Osteoblast (primary cell): ENCODE data around the gene SOBP. TPM values are rescaled to one million over a fixed set of nuclear protein-coding genes. Genes with fewer than 3 reads are reported as not detected.

Experiments used
- DNase-seq: peaks from one replicate; pipeline ENCODE4 v3.0.0; 2011; ENCODE audit warnings: low spot score, mixed read lengths; ENCODE audit not compliant: insufficient read length; ENCODE audit errors: missing footprints
- H2AFZ ChIP-seq: 2 replicates; pipeline ENCODE4 v1.6.0; 2011; ENCODE audit warnings: mild to moderate bottlenecking, low read length
- H3K27ac ChIP-seq: 2 replicates; pipeline ENCODE4 v1.5.1; 2011; ENCODE audit warnings: mild to moderate bottlenecking, low read depth, low read length, moderate library complexity
- H3K27me3 ChIP-seq: 2 replicates; pipeline ENCODE4 v1.6.0; 2012; ENCODE audit warnings: mild to moderate bottlenecking, control low read depth, inconsistent platforms, low read length, moderate library complexity; ENCODE audit not compliant: insufficient read depth
- H3K36me3 ChIP-seq: 2 replicates; pipeline ENCODE4 v1.5.1; 2011; ENCODE audit warnings: mild to moderate bottlenecking, low read length, control low read depth, moderate library complexity; ENCODE audit not compliant: insufficient read depth
- H3K4me1 ChIP-seq: 2 replicates; pipeline ENCODE4 v1.5.1; 2011; ENCODE audit warnings: mild to moderate bottlenecking, low read length, control low read depth, moderate library complexity; ENCODE audit not compliant: insufficient read depth
- H3K4me2 ChIP-seq: 2 replicates; pipeline ENCODE4 v1.6.0; 2011; ENCODE audit warnings: mild to moderate bottlenecking, low read length; ENCODE audit not compliant: insufficient read depth
- H3K4me3 ChIP-seq: fragments of 200-600 bp; sonication (generic); 3 replicates; pipeline ENCODE4 v1.5.1; 2012; ENCODE audit warnings: mild to moderate bottlenecking, low read length, inconsistent platforms; ENCODE audit not compliant: insufficient read depth
- H3K79me2 ChIP-seq: 2 replicates; pipeline ENCODE4 v1.6.0; 2012; ENCODE audit warnings: mild to moderate bottlenecking, low read length, control low read depth, inconsistent platforms; ENCODE audit not compliant: insufficient read depth
- H3K9me3 ChIP-seq: 2 replicates; pipeline ENCODE4 v1.5.1; 2011; ENCODE audit warnings: low read depth, low read length, control low read depth
- H4K20me1 ChIP-seq: 2 replicates; pipeline ENCODE4 v1.6.0; 2012; ENCODE audit warnings: mild to moderate bottlenecking, low read length, control low read depth; ENCODE audit not compliant: insufficient read depth
- total RNA-seq: library from RNA; depleted of rRNA; stranded (reverse); fragments of >200 nt; gene quantifications from 2 replicates; pipeline ENCODE4 v1.2.3, GENCODE V29; 2012
- TF ChIP-seq, protein P1 (sequence below): IDR thresholded peaks from 2 replicates; pipeline ENCODE4 v1.5.1; 2011; ENCODE audit warnings: mild to moderate bottlenecking, low read depth, low read length, moderate library complexity; ENCODE audit errors: extremely low read depth

SOBP gene
- total RNA-seq, 1 donor, result 3.6 TPM

DNA sequence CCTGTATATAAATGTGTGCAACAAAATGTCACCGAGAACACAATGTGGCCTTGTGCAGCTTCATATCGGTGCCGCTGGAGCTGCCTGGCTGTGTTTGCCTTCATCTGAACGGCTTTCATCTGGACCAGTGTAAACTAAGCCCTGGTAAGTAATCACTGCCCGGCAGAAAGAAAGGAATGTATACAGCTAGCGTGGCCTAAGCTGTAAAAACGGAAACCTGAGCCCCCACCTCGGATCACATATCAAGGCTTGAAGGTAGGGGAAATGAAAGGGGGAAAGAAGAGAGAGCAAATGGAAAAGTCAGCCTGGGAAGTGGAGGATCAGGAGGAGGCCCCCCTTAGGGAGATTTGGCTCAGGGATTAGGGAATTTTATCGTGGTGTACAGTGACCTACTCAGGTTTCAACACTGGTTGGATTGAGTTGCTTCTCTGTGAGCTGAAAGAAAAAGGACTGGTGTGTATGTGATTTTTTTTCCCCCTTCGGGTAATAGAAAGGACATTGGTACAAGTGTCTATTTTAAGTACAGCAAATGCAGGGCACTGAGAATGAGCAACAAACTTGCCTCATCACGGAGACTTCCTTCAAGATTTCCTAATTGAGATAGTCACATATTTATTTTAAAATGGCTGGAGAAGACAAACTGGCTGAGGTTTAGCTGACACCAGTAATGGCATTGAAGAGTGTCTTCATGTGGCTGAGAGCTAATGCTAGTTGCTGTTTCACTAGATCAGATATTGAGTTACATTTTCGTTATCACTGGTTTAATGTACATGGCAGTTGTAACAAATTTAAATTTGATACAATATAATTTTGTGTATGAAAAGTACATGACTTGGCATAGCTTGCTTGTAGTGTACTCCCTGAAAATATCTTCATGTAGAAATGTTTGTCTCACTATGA lies 3.5 kb downstream of the SOBP start:
- Histone ChIP-seq H4K20me1 (peaks cover 7% of the 10 kb centered on the region), H3K4me1 (peaks cover 42% of the 10 kb centered on the region), H3K79me2 (no peaks in the 10 kb centered on the region), H2AFZ (peak overlapping the region; percentile 33), H3K4me2 (peak overlapping the region; percentile 80), H3K27me3 (peaks cover 38% of the 10 kb centered on the region), H3K27ac (no peak overlapping the region), H3K36me3 (no peaks in the 10 kb centered on the region), H3K4me3 (peak overlapping the region; percentile 8), H3K9me3 (no peaks in the 10 kb centered on the region)
- no peak for DNase-seq
- TF ChIP-seq, protein P1, sequence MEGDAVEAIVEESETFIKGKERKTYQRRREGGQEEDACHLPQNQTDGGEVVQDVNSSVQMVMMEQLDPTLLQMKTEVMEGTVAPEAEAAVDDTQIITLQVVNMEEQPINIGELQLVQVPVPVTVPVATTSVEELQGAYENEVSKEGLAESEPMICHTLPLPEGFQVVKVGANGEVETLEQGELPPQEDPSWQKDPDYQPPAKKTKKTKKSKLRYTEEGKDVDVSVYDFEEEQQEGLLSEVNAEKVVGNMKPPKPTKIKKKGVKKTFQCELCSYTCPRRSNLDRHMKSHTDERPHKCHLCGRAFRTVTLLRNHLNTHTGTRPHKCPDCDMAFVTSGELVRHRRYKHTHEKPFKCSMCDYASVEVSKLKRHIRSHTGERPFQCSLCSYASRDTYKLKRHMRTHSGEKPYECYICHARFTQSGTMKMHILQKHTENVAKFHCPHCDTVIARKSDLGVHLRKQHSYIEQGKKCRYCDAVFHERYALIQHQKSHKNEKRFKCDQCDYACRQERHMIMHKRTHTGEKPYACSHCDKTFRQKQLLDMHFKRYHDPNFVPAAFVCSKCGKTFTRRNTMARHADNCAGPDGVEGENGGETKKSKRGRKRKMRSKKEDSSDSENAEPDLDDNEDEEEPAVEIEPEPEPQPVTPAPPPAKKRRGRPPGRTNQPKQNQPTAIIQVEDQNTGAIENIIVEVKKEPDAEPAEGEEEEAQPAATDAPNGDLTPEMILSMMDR, result no peak

- H3K4me2 ChIP-seq, result peak overlapping the region; percentile 71
- peak overlapping the region; percentile 73 for H2AFZ ChIP-seq
- peak overlapping the region; percentile 53 for H3K4me3 ChIP-seq
- peak overlapping the region; percentile 30 for H3K27ac ChIP-seq
- TF ChIP-seq, protein P1, result no peak
- H4K20me1 ChIP-seq, result peaks cover 7% of the 10 kb centered on the region
- no peaks in the 10 kb centered on the region for H3K9me3 ChIP-seq
- H3K79me2 ChIP-seq, result no peaks in the 10 kb centered on the region
- H3K36me3 ChIP-seq, result no peaks in the 10 kb centered on the region
- DNase-seq, result peak; percentile 69
- H3K27me3 ChIP-seq, result peaks cover 32% of the 10 kb centered on the region
- peaks cover 34% of the 10 kb centered on the region for H3K4me1 ChIP-seq
Observed at GRCh38 chr6:107495196-107495643, 5.3 kb downstream of the SOBP start.

GRCh38 chr6:107495971-107496370 lies 6.1 kb downstream of the SOBP start:
- H3K27ac ChIP-seq, result no peak overlapping the region
- no peaks in the 10 kb centered on the region for H3K36me3 ChIP-seq
- DNase-seq, result no peak
- H3K4me2 ChIP-seq, result no peak overlapping the region
- H3K79me2 ChIP-seq, result no peaks in the 10 kb centered on the region
- no peak overlapping the region for H2AFZ ChIP-seq
- H4K20me1 ChIP-seq, result peaks cover 7% of the 10 kb centered on the region
- TF ChIP-seq, protein P1, result no peak
- H3K4me1 ChIP-seq, result peaks cover 29% of the 10 kb centered on the region
- H3K9me3 ChIP-seq, result no peaks in the 10 kb centered on the region
- no peak overlapping the region for H3K4me3 ChIP-seq
- H3K27me3 ChIP-seq, result peaks cover 26% of the 10 kb centered on the region

DNA sequence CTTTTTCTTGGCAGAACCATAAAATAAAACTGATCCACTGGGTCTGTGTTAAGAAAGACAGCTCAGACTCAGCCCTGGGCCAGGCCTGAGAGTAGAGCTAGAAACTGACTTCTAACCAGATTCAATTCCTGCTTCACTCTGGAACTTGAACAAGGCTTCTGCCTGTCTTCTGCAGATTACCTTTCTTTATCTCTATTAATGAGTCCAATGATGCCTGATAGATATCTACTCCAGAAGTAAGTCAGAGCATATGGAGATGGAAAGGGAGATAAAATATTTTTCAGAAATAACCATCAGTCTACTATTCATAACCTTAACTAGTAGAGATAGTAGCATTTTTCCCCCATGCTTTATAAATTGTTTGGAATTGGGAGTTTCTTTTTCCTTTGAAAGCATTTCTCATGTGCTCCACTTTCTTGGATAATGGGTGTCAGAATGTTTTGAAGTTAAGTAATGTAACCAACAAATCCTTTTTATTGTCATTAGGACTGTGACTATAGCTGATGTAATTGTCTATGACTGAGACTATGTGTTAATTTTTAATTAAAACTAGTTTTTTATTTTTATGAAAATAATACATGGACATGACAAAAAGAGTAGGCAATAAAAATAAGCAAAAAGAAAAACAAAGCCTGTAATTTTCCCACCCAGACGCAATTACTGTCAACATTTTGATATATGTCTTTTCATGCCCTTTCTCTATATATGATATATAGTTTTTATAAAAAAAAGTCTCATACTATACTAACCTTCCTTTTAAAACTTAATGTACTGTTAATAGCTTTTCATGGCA lies 7.2 kb downstream of the SOBP start:
- Histone ChIP-seq H4K20me1 (peaks cover 6% of the 10 kb centered on the region), H2AFZ (no peak overlapping the region), H3K4me1 (peaks cover 21% of the 10 kb centered on the region), H3K27me3 (peaks cover 15% of the 10 kb centered on the region), H3K4me3 (no peak overlapping the region), H3K4me2 (no peak overlapping the region), H3K27ac (no peak overlapping the region), H3K9me3 (no peaks in the 10 kb centered on the region), H3K36me3 (no peaks in the 10 kb centered on the region), H3K79me2 (no peaks in the 10 kb centered on the region)
- no peak for DNase-seq
- TF ChIP-seq, protein P1, result no peak
